CD14-positive monocyte (primary cell): ENCODE measurements around the gene ALPK3. TPM values are rescaled to one million over a fixed set of nuclear protein-coding genes. Genes with fewer than 3 reads are reported as not detected.

Experiments
- DNase-seq, 3 donors: peaks; one replicate each; pipeline ENCODE4 v3.0.0-alpha.2; 2011 to 2022
- H2AFZ ChIP-seq: 2 replicates; pipeline ENCODE4 v1.6.0; 2012; ENCODE audit warnings: mild to moderate bottlenecking, low read depth, low read length, inconsistent platforms; ENCODE audit not compliant: insufficient read depth, poor library complexity, severe bottlenecking
- H3K27ac ChIP-seq, 2 donors: 1 replicate in 1 of 2; 2 replicates in 1 of 2; pipeline ENCODE4 v1.5.1; 2012 to 2013; ENCODE audit warnings: low read length in 2 of 2, control low read depth in 1 of 2, inconsistent platforms in 1 of 2, low read depth in 1 of 2, mild to moderate bottlenecking in 1 of 2
- H3K27me3 ChIP-seq, 2 donors: one replicate each; pipeline versions ENCODE4 v1.6.0 to v1.6.1; 2011 to 2013; ENCODE audit warnings: low read length in 2 of 2; ENCODE audit not compliant: control insufficient read depth in 2 of 2, insufficient read depth in 2 of 2
- H3K36me3 ChIP-seq, 2 donors: replicated peaks in 1 of 2; 1 replicate in 1 of 2; 2 replicates in 1 of 2; pipeline versions ENCODE4 v1.5.1 to v1.6.1; 2012 to 2013; ENCODE audit warnings: low read length in 2 of 2, control low read depth in 1 of 2, inconsistent platforms in 1 of 2, mild to moderate bottlenecking in 1 of 2; ENCODE audit not compliant: insufficient read depth in 2 of 2, control insufficient read depth in 1 of 2
- H3K4me1 ChIP-seq, 2 donors: 1 replicate in 1 of 2; 2 replicates in 1 of 2; pipeline versions ENCODE4 v1.5.1 to v1.6.1; 2012 to 2013; ENCODE audit warnings: low read length in 2 of 2, control low read depth in 1 of 2, inconsistent platforms in 1 of 2, mild to moderate bottlenecking in 1 of 2, moderate library complexity in 1 of 2; ENCODE audit not compliant: insufficient read depth in 2 of 2, control insufficient read depth in 1 of 2
- H3K4me2 ChIP-seq: replicated peaks from 2 replicates; pipeline ENCODE3; 2012; ENCODE audit warnings: low read length, moderate library complexity, mild to moderate bottlenecking; ENCODE audit not compliant: poor library complexity, severe bottlenecking; ENCODE audit errors: extremely low read depth
- H3K4me3 ChIP-seq, 3 experiments: fragments of 200-600 bp in 1 of 3; sonication (generic) in 1 of 3; replicated peaks in 1 of 3; 1 replicate in 2 of 3; 2 replicates in 1 of 3; pipeline ENCODE4 v1.5.1; 2011 to 2013; ENCODE audit warnings: low read length in 3 of 3, mild to moderate bottlenecking in 3 of 3, control low read depth in 2 of 3, low read depth in 2 of 3, inconsistent platforms in 1 of 3, moderate library complexity in 1 of 3
- H3K79me2 ChIP-seq: 2 replicates; pipeline ENCODE4 v1.6.0; 2012; ENCODE audit warnings: mild to moderate bottlenecking, control low read depth, inconsistent platforms, low read length, moderate library complexity; ENCODE audit not compliant: insufficient read depth
- H3K9ac ChIP-seq: 2 replicates; pipeline ENCODE4 v1.6.0; 2017; ENCODE audit warnings: low read length, mild to moderate bottlenecking; ENCODE audit not compliant: insufficient read depth, poor library complexity, severe bottlenecking
- H3K9me3 ChIP-seq, 2 donors: replicated peaks in 1 of 2; 1 replicate in 1 of 2; 2 replicates in 1 of 2; pipeline versions ENCODE4 v1.5.1 to v1.6.1; 2012 to 2013; ENCODE audit warnings: low read length in 2 of 2, control low read depth in 1 of 2; ENCODE audit not compliant: control insufficient read depth in 1 of 2, insufficient read depth in 1 of 2
- H4K20me1 ChIP-seq: 2 replicates; pipeline ENCODE4 v1.6.0; 2012; ENCODE audit warnings: mild to moderate bottlenecking, low read length, control low read depth, moderate library complexity; ENCODE audit not compliant: insufficient read depth
- H3K27ac Mint-ChIP-seq, 7 donors: one replicate each; pipeline ENCODE4 v1.8.0; 2020; ENCODE audit warnings: mild to moderate bottlenecking in 7 of 7, mixed read lengths in 7 of 7, moderate library complexity in 6 of 7, inconsistent platforms in 2 of 7
- H3K27me3 Mint-ChIP-seq, 3 donors: one replicate each; pipeline ENCODE4 v1.8.0; 2021 to 2022; ENCODE audit warnings: low read depth in 3 of 3, mild to moderate bottlenecking in 3 of 3, mixed read lengths in 3 of 3, moderate library complexity in 3 of 3, inconsistent platforms in 1 of 3
- H3K36me3 Mint-ChIP-seq, 2 donors: one replicate each; pipeline ENCODE4 v1.8.0; 2020; ENCODE audit warnings: mixed read lengths in 2 of 2, inconsistent platforms in 1 of 2, mild to moderate bottlenecking in 1 of 2
- H3K4me1 Mint-ChIP-seq: one replicate; pipeline ENCODE4 v1.8.0; 2020; ENCODE audit warnings: mild to moderate bottlenecking, mixed read lengths
- H3K4me3 Mint-ChIP-seq, 2 donors: one replicate each; pipeline ENCODE4 v1.8.0; 2020; ENCODE audit warnings: mild to moderate bottlenecking in 2 of 2, mixed read lengths in 2 of 2, moderate library complexity in 1 of 2
- H3K9me3 Mint-ChIP-seq, 7 donors: one replicate each; pipeline ENCODE4 v1.8.0; 2020 to 2022; ENCODE audit warnings: mixed read lengths in 7 of 7, mild to moderate bottlenecking in 6 of 7, moderate library complexity in 6 of 7, inconsistent platforms in 2 of 7
- WGBS: methylation state at CpG from one replicate; pipeline ENCODE4 v1.1.5; 2013; ENCODE audit warnings: missing lambda C conversion rate; ENCODE audit not compliant: insufficient coverage; 5-methylcytosine and 5-hydroxymethylcytosine counted together
- intact Hi-C, 2 donors: fragments of 100-400 bp; cut with micrococcal nuclease; formaldehyde crosslinking; loops; one replicate each; pipeline versions ENCODE4 v1.15.0 to v1.15.1; 2023
- polyA plus RNA-seq, 3 donors: library from polyadenylated mRNA; depleted of rRNA in 1 of 3; unstranded in 2 of 3; stranded (reverse) in 1 of 3; fragments of 300-500 nt in 2 of 3; fragments of >200 nt in 1 of 3; fragmentation: Illumina TruSeq in 2 of 3; gene quantifications; 1 replicate in 2 of 3; 2 replicates in 1 of 3; pipeline ENCODE4 v1.2.3, GENCODE V29; 2012 to 2021
- TF ChIP-seq, protein P1 (sequence below): fragments of 200-600 bp; IDR thresholded peaks from one replicate; pipeline ENCODE4 v1.8.0; 2022; ENCODE audit warnings: antibody characterized with exemption, mild to moderate bottlenecking

ALPK3 gene
- polyA plus RNA-seq, 3 donors: 0.02 to 0.12 TPM; not detected in 1

DNA sequence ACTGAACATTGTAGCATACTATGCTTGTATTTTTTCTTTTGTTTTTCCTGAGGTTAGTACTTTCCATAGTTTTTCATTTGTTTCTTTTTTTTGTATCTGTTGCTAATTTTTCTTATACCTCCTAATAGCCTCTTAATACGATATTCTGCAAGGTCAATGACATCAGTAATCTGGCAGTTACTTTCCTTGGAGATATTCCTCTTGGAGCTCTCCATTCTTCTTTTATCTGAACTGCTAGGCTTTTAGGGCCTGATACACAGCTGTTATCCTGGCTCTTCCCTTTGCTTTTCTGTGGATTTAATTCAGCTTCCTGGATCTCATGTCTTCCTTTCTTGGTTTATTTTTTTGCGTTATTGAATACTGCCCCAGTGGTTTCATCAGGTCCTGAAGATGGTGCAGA is 12.9 kb downstream of the ALPK3 start:
- no peak overlapping the region for H3K4me2 ChIP-seq
- no peak overlapping the region for H3K4me3 ChIP-seq
- no peaks in the 10 kb centered on the region for H3K36me3 ChIP-seq
- Mint-ChIP-seq H3K4me3 (no peak overlapping the region), H3K9me3 (no peaks in the 10 kb centered on the region), H3K27ac (no peak overlapping the region), H3K27me3 (peaks cover 0 to 3% (median 2%) of the 10 kb centered on the region in 3 donors), H3K36me3 (no peaks in the 10 kb centered on the region), H3K4me1 (peaks cover 21% of the 10 kb centered on the region)
- TF ChIP-seq, protein P1, sequence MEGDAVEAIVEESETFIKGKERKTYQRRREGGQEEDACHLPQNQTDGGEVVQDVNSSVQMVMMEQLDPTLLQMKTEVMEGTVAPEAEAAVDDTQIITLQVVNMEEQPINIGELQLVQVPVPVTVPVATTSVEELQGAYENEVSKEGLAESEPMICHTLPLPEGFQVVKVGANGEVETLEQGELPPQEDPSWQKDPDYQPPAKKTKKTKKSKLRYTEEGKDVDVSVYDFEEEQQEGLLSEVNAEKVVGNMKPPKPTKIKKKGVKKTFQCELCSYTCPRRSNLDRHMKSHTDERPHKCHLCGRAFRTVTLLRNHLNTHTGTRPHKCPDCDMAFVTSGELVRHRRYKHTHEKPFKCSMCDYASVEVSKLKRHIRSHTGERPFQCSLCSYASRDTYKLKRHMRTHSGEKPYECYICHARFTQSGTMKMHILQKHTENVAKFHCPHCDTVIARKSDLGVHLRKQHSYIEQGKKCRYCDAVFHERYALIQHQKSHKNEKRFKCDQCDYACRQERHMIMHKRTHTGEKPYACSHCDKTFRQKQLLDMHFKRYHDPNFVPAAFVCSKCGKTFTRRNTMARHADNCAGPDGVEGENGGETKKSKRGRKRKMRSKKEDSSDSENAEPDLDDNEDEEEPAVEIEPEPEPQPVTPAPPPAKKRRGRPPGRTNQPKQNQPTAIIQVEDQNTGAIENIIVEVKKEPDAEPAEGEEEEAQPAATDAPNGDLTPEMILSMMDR: no peak
- no peaks in the 10 kb centered on the region for H3K27me3 ChIP-seq
- no peaks in the 10 kb centered on the region for H3K79me2 ChIP-seq
- H3K4me1 ChIP-seq: peaks cover 4 to 6% of the 10 kb centered on the region in 2 donors
- DNase-seq: no peak
- H3K9ac ChIP-seq: no peak overlapping the region
- H3K9me3 ChIP-seq: no peaks in the 10 kb centered on the region
- H3K27ac ChIP-seq: no peak overlapping the region
- no peaks in the 10 kb centered on the region for H4K20me1 ChIP-seq
- no CpG with 5 or more reads among the region's 2 CpGs for WGBS
- intact Hi-C loops: no loop called here
- H2AFZ ChIP-seq: no peak overlapping the region

DNA sequence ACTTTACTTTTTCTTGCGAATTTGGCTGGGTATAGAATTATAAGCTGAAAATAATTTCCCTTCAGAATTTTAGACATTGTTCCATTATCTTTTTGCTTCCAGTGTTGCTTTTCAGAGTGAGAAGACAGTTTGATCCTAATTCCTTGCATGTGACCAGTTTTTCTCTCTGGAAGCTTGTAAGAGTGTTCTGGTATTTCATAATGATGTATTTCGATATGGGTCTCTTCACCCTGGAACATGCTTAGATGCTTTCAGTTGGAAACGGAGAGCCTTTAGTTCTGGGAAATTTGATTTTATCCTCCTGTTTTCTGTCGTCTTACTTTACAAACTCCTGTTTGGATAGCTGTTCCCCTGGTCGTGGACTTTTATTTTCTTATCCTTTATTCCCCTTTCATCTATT is 13.9 kb downstream of the ALPK3 start:
- DNase-seq: no peak
- H2AFZ ChIP-seq: no peak overlapping the region
- Mint-ChIP-seq H3K4me3 (no peak overlapping the region), H3K27me3 (peaks cover 0 to 2% (median 1%) of the 10 kb centered on the region in 3 donors), H3K27ac (no peak overlapping the region), H3K9me3 (peaks cover 0 to 1% (median 0%) of the 10 kb centered on the region in 7 donors), H3K4me1 (peaks cover 21% of the 10 kb centered on the region), H3K36me3 (no peaks in the 10 kb centered on the region)
- no peaks in the 10 kb centered on the region for H3K27me3 ChIP-seq
- no peaks in the 10 kb centered on the region for H4K20me1 ChIP-seq
- no peak overlapping the region for H3K4me3 ChIP-seq
- H3K9ac ChIP-seq: no peak overlapping the region
- H3K4me2 ChIP-seq: no peak overlapping the region
- no peaks in the 10 kb centered on the region for H3K36me3 ChIP-seq
- H3K9me3 ChIP-seq: no peaks in the 10 kb centered on the region
- intact Hi-C loops: no loop called here
- peaks cover 4 to 6% of the 10 kb centered on the region in 2 donors for H3K4me1 ChIP-seq
- H3K79me2 ChIP-seq: no peaks in the 10 kb centered on the region
- no peak overlapping the region for H3K27ac ChIP-seq
- TF ChIP-seq, protein P1: no peak
- WGBS: 94% methylated on average over 2 of the region's 5 CpGs
